DOHH2 (cell line): Measurements from ENCODE around the gene DKKL1.

ENCODE experiments used
- H3F3A ChIP-seq: fragments of 200-600 bp; sonication (generic), shearing (Covaris generic); 2 replicates; pipeline ENCODE4 v1.6.0; 2016; ENCODE audit warnings: antibody characterized with exemption, mild to moderate bottlenecking; ENCODE audit not compliant: control insufficient read depth, insufficient read depth
- H3K27ac ChIP-seq: fragments of 200-600 bp; sonication (generic); 2 replicates; pipeline ENCODE4 v1.5.1; 2014; ENCODE audit warnings: low read depth, mild to moderate bottlenecking, low read length, moderate library complexity
- H3K27me3 ChIP-seq: fragments of 200-600 bp; sonication (generic); 2 replicates; pipeline ENCODE4 v1.6.1; 2014; ENCODE audit warnings: mild to moderate bottlenecking, low read length, mixed read lengths; ENCODE audit not compliant: control insufficient read depth
- H3K36me3 ChIP-seq: fragments of 200-600 bp; sonication (generic); 2 replicates; pipeline ENCODE4 v1.6.1; 2014; ENCODE audit warnings: mild to moderate bottlenecking, low read length, moderate library complexity, mixed read lengths; ENCODE audit not compliant: control insufficient read depth
- H3K4me1 ChIP-seq: fragments of 200-600 bp; sonication (generic); 2 replicates; pipeline ENCODE4 v1.6.1; 2014; ENCODE audit warnings: mild to moderate bottlenecking, low read length, mixed read lengths; ENCODE audit not compliant: control insufficient read depth
- H3K4me2 ChIP-seq: fragments of 200-600 bp; sonication (generic); 2 replicates; pipeline ENCODE4 v1.6.0; 2014; ENCODE audit warnings: mild to moderate bottlenecking, low read length, moderate library complexity
- H3K4me3 ChIP-seq: fragments of 200-600 bp; sonication (generic); 2 replicates; pipeline ENCODE4 v1.5.1; 2014; ENCODE audit warnings: mild to moderate bottlenecking, low read length, mixed read lengths
- H3K79me2 ChIP-seq: fragments of 200-600 bp; sonication (generic); 2 replicates; pipeline ENCODE4 v1.6.1; 2014; ENCODE audit warnings: mild to moderate bottlenecking, low read length, mixed read lengths; ENCODE audit not compliant: control insufficient read depth
- H3K9me2 ChIP-seq: fragments of 200-600 bp; sonication (generic); replicated peaks from 2 replicates; pipeline ENCODE4 v1.6.1; 2014; ENCODE audit warnings: mild to moderate bottlenecking, low read length, mixed read lengths; ENCODE audit not compliant: control insufficient read depth
- H3K9me3 ChIP-seq: fragments of 200-600 bp; sonication (generic); 2 replicates; pipeline ENCODE4 v1.6.1; 2014; ENCODE audit warnings: antibody characterized with exemption, low read length, mixed read lengths; ENCODE audit not compliant: control insufficient read depth, insufficient read depth
- H4K20me1 ChIP-seq: fragments of 200-600 bp; sonication (generic); 2 replicates; pipeline ENCODE4 v1.6.0; 2014; ENCODE audit warnings: low read depth, mild to moderate bottlenecking, antibody characterized with exemption, low read length, moderate library complexity; ENCODE audit not compliant: control insufficient read depth, insufficient read depth
- EZH2phosphoT487 ChIP-seq: fragments of 200-600 bp; sonication (generic); IDR thresholded peaks from 2 replicates; pipeline ENCODE4 v1.6.1; 2017; ENCODE audit warnings: borderline replicate concordance, mild to moderate bottlenecking, antibody characterized with exemption, low read length, moderate library complexity, mixed read lengths
- TF ChIP-seq, protein P1 (sequence below): fragments of 200-600 bp; sonication (generic); IDR thresholded peaks from one replicate; pipeline ENCODE4 v1.5.1; 2014; ENCODE audit warnings: antibody characterized with exemption, mild to moderate bottlenecking, low read depth, low read length; ENCODE audit not compliant: poor library complexity, severe bottlenecking

DKKL1 gene

DNA sequence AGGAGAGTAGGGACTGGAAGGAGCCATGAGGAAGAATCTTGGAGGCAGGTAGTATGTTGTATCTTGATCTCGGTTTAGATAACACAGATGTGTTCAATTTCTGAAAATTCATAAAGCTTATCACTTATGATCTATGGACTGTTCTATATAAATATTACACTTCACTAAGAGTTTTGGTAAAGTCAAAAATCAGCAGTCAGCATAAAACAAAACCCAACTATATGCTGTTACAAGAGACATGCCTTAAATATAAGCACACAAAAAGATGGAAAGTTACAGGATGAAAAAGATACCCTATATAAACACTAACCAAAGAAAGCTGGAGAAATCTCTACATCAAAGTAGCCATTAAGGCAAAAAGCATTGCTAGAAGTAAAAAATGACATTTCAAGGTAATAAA is 19.9 kb downstream of the DKKL1 start:
- H3K27ac ChIP-seq, result no peak overlapping the region
- no peak overlapping the region for H3K4me2 ChIP-seq
- H3K9me2 ChIP-seq, result no peaks in the 10 kb centered on the region
- H3K27me3 ChIP-seq, result no peaks in the 10 kb centered on the region
- no peak overlapping the region for H3K4me3 ChIP-seq
- H3K36me3 ChIP-seq, result no peaks in the 10 kb centered on the region
- peaks cover 4% of the 10 kb centered on the region; the same call in 1 of the 2 replicates for H3F3A ChIP-seq
- no peaks in the 10 kb centered on the region for H3K9me3 ChIP-seq
- H3K4me1 ChIP-seq, result peaks cover 23% of the 10 kb centered on the region
- no peaks in the 10 kb centered on the region for H4K20me1 ChIP-seq
- no peaks in the 10 kb centered on the region for H3K79me2 ChIP-seq
- TF ChIP-seq EZH2phosphoT487, result no peak
- TF ChIP-seq, protein P1, sequence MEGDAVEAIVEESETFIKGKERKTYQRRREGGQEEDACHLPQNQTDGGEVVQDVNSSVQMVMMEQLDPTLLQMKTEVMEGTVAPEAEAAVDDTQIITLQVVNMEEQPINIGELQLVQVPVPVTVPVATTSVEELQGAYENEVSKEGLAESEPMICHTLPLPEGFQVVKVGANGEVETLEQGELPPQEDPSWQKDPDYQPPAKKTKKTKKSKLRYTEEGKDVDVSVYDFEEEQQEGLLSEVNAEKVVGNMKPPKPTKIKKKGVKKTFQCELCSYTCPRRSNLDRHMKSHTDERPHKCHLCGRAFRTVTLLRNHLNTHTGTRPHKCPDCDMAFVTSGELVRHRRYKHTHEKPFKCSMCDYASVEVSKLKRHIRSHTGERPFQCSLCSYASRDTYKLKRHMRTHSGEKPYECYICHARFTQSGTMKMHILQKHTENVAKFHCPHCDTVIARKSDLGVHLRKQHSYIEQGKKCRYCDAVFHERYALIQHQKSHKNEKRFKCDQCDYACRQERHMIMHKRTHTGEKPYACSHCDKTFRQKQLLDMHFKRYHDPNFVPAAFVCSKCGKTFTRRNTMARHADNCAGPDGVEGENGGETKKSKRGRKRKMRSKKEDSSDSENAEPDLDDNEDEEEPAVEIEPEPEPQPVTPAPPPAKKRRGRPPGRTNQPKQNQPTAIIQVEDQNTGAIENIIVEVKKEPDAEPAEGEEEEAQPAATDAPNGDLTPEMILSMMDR, result no peak

DNA sequence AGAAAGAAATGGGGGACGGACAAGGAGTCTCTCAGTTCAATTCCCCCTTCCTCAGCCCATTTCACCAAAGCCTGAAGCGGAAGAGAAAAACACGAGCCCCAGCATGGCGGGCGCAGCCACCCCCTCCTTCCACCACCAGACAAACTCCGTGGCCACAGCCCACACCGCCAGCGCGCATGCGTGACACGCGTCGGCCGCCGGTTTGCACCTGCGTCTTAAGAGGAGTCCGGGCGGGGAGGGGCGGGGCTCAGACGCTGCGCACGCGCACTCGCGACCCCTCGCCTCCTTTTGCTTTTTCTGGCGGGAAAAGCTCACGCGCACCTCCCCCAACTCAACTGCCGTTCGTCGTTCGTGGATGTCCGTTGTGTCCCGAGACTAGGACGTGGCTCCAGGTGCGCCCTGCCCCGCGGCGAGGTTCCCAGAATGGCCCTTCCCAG is 24.3 kb downstream of the DKKL1 start, which contains the start of gene KASH5:
TSS of gene KASH5 (plus strand) at position 314 of the 437 bp plus-strand sequence. CDS start 2,635 bp downstream, outside the sequence.
- no peaks in the 10 kb centered on the region for H3K9me3 ChIP-seq
- no peaks in the 10 kb centered on the region for H3K79me2 ChIP-seq
- H3F3A ChIP-seq, result peaks cover 9% of the 10 kb centered on the region
- no peak within 1 kb of the TSS for H3K27ac ChIP-seq
- no peaks in the 10 kb centered on the region for H3K27me3 ChIP-seq
- H3K4me2 ChIP-seq, result peak within 1 kb of the TSS; percentile 42
- H3K9me2 ChIP-seq, result no peaks in the 10 kb centered on the region
- peaks cover 49% of the 10 kb centered on the region for H3K4me1 ChIP-seq
- H3K4me3 ChIP-seq, result no peak within 1 kb of the TSS
- H4K20me1 ChIP-seq, result no peaks in the 10 kb centered on the region
- H3K36me3 ChIP-seq, result no peaks in the 10 kb centered on the region
- TF ChIP-seq EZH2phosphoT487, result no peak
- TF ChIP-seq, protein P1, result no peak

- H3K27me3 ChIP-seq, result no peaks in the 10 kb centered on the region
- H4K20me1 ChIP-seq, result no peaks in the 10 kb centered on the region
- no peak overlapping the region for H3K27ac ChIP-seq
- TF ChIP-seq, protein P1, result no peak
- TF ChIP-seq EZH2phosphoT487, result no peak
- no peak overlapping the region for H3K4me3 ChIP-seq
- H3K79me2 ChIP-seq, result no peaks in the 10 kb centered on the region
- H3K4me2 ChIP-seq, result no peak overlapping the region
- no peaks in the 10 kb centered on the region for H3K9me3 ChIP-seq
- H3K9me2 ChIP-seq, result no peaks in the 10 kb centered on the region
- no peaks in the 10 kb centered on the region for H3K36me3 ChIP-seq
- peaks cover 59% of the 10 kb centered on the region for H3K4me1 ChIP-seq
- H3F3A ChIP-seq, result peaks cover 9% of the 10 kb centered on the region
Observed at GRCh38 chr19:49389406-49389805, 25.7 kb downstream of the DKKL1 start.
